B cell (primary cell): Measurements from ENCODE around the gene ANLN. TPM values are rescaled to one million over a fixed set of nuclear protein-coding genes. Genes with fewer than 3 reads are reported as not detected.

ENCODE experiments used
- ATAC-seq: fragments of 200-7000 bp; cut with Tn5 transposase; one replicate; pipeline ENCODE4 v1.10.0; 2021; ENCODE audit warnings: low read depth, mild to moderate bottlenecking, moderate number of reproducible peaks, moderate library complexity
- CTCF ChIA-PET: fragments of 350-600 bp; sonication (Branson Sonifier 250); formaldehyde crosslinking; loops from one replicate; lab custom pipeline; 2021; ENCODE audit warnings: antibody characterized with exemption, inconsistent platforms; lab: Charles Lee
- POLR2A ChIA-PET: fragments of 350-600 bp; sonication (Branson Sonifier 250); formaldehyde crosslinking; loops from one replicate; lab custom pipeline; 2021; ENCODE audit warnings: antibody characterized with exemption; lab: Charles Lee
- DNase-seq: peaks from one replicate; pipeline ENCODE4 v3.0.0; 2013
- H2AFZ ChIP-seq: 2 replicates; pipeline ENCODE4 v1.6.1; 2012; ENCODE audit warnings: mild to moderate bottlenecking, low read depth, low read length; ENCODE audit not compliant: insufficient read depth, poor library complexity, severe bottlenecking
- H3K27ac ChIP-seq, 2 donors: 1 replicate in 1 of 2; 2 replicates in 1 of 2; pipeline ENCODE4 v1.5.1; 2012 to 2013; ENCODE audit warnings: low read length in 2 of 2, mild to moderate bottlenecking in 2 of 2, moderate library complexity in 1 of 2
- H3K27me3 ChIP-seq, 4 experiments: fragments of 200-600 bp in 1 of 4; sonication (generic) in 1 of 4; replicated peaks in 1 of 4; 1 replicate in 2 of 4; 2 replicates in 2 of 4; pipeline versions ENCODE4 v1.6.1 to v1.7.0; 2013 to 2016; ENCODE audit warnings: low read length in 3 of 4, mild to moderate bottlenecking in 2 of 4, mixed read lengths in 1 of 4, moderate library complexity in 1 of 4; ENCODE audit not compliant: insufficient read depth in 4 of 4, control insufficient read depth in 3 of 4; ENCODE audit errors: control extremely low read depth in 1 of 4
- H3K36me3 ChIP-seq, 2 experiments: replicated peaks in 1 of 2; 1 replicate in 1 of 2; 2 replicates in 1 of 2; pipeline versions ENCODE4 v1.6.1 to v1.7.1; 2013; ENCODE audit warnings: low read length in 1 of 2; ENCODE audit not compliant: insufficient read depth in 2 of 2, control insufficient read depth in 1 of 2; ENCODE audit errors: control extremely low read depth in 1 of 2, extremely low read depth in 1 of 2
- H3K4me1 ChIP-seq, 2 donors: fragments of 200-600 bp in 1 of 2; sonication (generic) in 1 of 2; 1 replicate in 1 of 2; 2 replicates in 1 of 2; pipeline versions ENCODE4 v1.5.1 to v1.6.1; 2013 to 2017; ENCODE audit warnings: low read length in 2 of 2; ENCODE audit not compliant: control insufficient read depth in 2 of 2, insufficient read depth in 2 of 2
- H3K4me2 ChIP-seq: replicated peaks from 2 replicates; pipeline ENCODE3; 2012; ENCODE audit warnings: mild to moderate bottlenecking, low read depth, low read length; ENCODE audit not compliant: poor library complexity, severe bottlenecking
- H3K4me3 ChIP-seq, 5 experiments: fragments of 200-600 bp in 1 of 5; sonication (generic) in 1 of 5; 1 replicate in 3 of 5; 2 replicates in 2 of 5; pipeline versions ENCODE4 v1.5.1 to v1.7.0; 2011 to 2016; ENCODE audit warnings: low read length in 4 of 5, mild to moderate bottlenecking in 4 of 5, low read depth in 2 of 5, control low read depth in 1 of 5, moderate library complexity in 1 of 5; ENCODE audit not compliant: insufficient read depth in 1 of 5; ENCODE audit errors: control extremely low read depth in 1 of 5, extremely low read depth in 1 of 5
- H3K79me2 ChIP-seq: fragments of 200-600 bp; sonication (generic); one replicate; pipeline ENCODE4 v1.6.0; 2016; ENCODE audit warnings: low read length; ENCODE audit not compliant: control insufficient read depth, insufficient read depth
- H3K9ac ChIP-seq: fragments of 200-600 bp; sonication (generic); 2 replicates; pipeline ENCODE4 v1.6.1; 2017; ENCODE audit warnings: mild to moderate bottlenecking, low read length, moderate library complexity
- H3K9me3 ChIP-seq, 3 donors: one replicate each; pipeline versions ENCODE4 v1.6.1 to v1.7.1; 2013; ENCODE audit warnings: low read length in 2 of 3; ENCODE audit not compliant: control insufficient read depth in 2 of 3, insufficient read depth in 1 of 3; ENCODE audit errors: control extremely low read depth in 1 of 3
- H4K20me1 ChIP-seq: 2 replicates; pipeline ENCODE4 v1.6.0; 2012; ENCODE audit warnings: mild to moderate bottlenecking, low read length; ENCODE audit not compliant: insufficient read depth, control insufficient read depth, poor library complexity, severe bottlenecking
- H3K27ac Mint-ChIP-seq: one replicate; pipeline ENCODE4 v1.8.0; 2021; ENCODE audit warnings: mixed read lengths
- H3K27me3 Mint-ChIP-seq: one replicate; pipeline ENCODE4 v1.8.0; 2021; ENCODE audit warnings: mixed read lengths
- H3K4me1 Mint-ChIP-seq: one replicate; pipeline ENCODE4 v1.8.0; 2021; ENCODE audit warnings: mixed read lengths
- H3K4me3 Mint-ChIP-seq: one replicate; pipeline ENCODE4 v1.8.0; 2021; ENCODE audit warnings: mixed read lengths
- H3K9me3 Mint-ChIP-seq: one replicate; pipeline ENCODE4 v1.8.0; 2022; ENCODE audit warnings: mixed read lengths; ENCODE audit not compliant: insufficient read depth
- CTCF ChIP-seq: fragments of 200-600 bp; IDR thresholded peaks from one replicate; pipeline ENCODE4 v1.8.0; 2022; ENCODE audit warnings: antibody characterized with exemption, mild to moderate bottlenecking
- EZH2 ChIP-seq: IDR thresholded peaks from 2 replicates; pipeline ENCODE4 v1.6.1; 2012; ENCODE audit warnings: borderline replicate concordance, low read depth, mild to moderate bottlenecking, moderate library complexity, low read length; ENCODE audit not compliant: insufficient read depth, poor library complexity, severe bottlenecking
- WGBS: methylation state at CpG from one replicate; pipeline ENCODE4 v1.1.5; 2013; ENCODE audit warnings: missing lambda C conversion rate; ENCODE audit not compliant: insufficient coverage; 5-methylcytosine and 5-hydroxymethylcytosine counted together
- intact Hi-C: fragments of 100-400 bp; cut with micrococcal nuclease; formaldehyde crosslinking; loops from one replicate; pipeline ENCODE4 v1.10.0; 2022
- polyA plus RNA-seq: library from polyadenylated mRNA; depleted of rRNA; stranded (reverse); fragments of >200 nt; gene quantifications from 2 replicates; pipeline ENCODE4 v1.2.3, GENCODE V29; 2012
- total RNA-seq, 2 donors: library from RNA; stranded (reverse); fragments of 120-200 nt in 1 of 2; gene quantifications; 1 replicate in 1 of 2; 2 replicates in 1 of 2; pipeline versions ENCODE4 v1.2.3 to v1.2.4, GENCODE V29; 2013 to 2022

Gene ANLN
- total and polyA plus RNA-seq, 2 donors (not counting 1 experiment from before 2014, with no cell fraction given) = 0.19 to 0.32 TPM

GRCh38 chr7:36440880-36441279, 51.2 kb downstream of the ANLN start:
- no peak overlapping the region for H3K4me2 ChIP-seq
- H3K9ac ChIP-seq = no peak overlapping the region
- no CpG with 5 or more reads among the region's 3 CpGs for WGBS
- TF ChIP-seq CTCF (peak; percentile 45), EZH2 (no peak)
- H3K79me2 ChIP-seq = no peaks in the 10 kb centered on the region
- DNase-seq (peak; percentile 29), ATAC-seq (no peak)
- no peaks in the 10 kb centered on the region for H4K20me1 ChIP-seq
- CTCF ChIA-PET = interaction anchor here (0.7 to 4.7 kb wide), 15 partner anchors 9 to 764 kb away, joined by 3 to 66 read pairs (median 3); no protein-coding TSS in a partner anchor
- H3K4me3 ChIP-seq = no peak overlapping the region
- POLR2A ChIA-PET = no interaction called here
- H3K4me3 Mint-ChIP-seq = no peak overlapping the region
- no peaks in the 10 kb centered on the region for H3K36me3 ChIP-seq
- H3K4me1 Mint-ChIP-seq = no peaks in the 10 kb centered on the region
- no peak overlapping the region for H3K27ac ChIP-seq
- no peaks in the 10 kb centered on the region for H3K27me3 Mint-ChIP-seq
- no peaks in the 10 kb centered on the region for H3K9me3 Mint-ChIP-seq
- no peaks in the 10 kb centered on the region for H3K9me3 ChIP-seq
- H2AFZ ChIP-seq = no peak overlapping the region
- intact Hi-C loops = loop anchor here (1.0 kb wide), 2 partner anchors 741 to 758 kb away; no protein-coding TSS in a partner anchor
- H3K4me1 ChIP-seq = no peaks in the 10 kb centered on the region
- H3K27me3 ChIP-seq = no peaks in the 10 kb centered on the region
- H3K27ac Mint-ChIP-seq = no peak overlapping the region

- Histone ChIP-seq H3K79me2 (no peaks in the 10 kb centered on the region), H4K20me1 (no peaks in the 10 kb centered on the region), H3K4me2 (no peak overlapping the region), H3K27me3 (no peaks in the 10 kb centered on the region), H3K36me3 (no peaks in the 10 kb centered on the region), H3K9me3 (no peaks in the 10 kb centered on the region), H3K4me3 (no peak overlapping the region), H3K27ac (no peak overlapping the region), H3K9ac (no peak overlapping the region), H2AFZ (no peak overlapping the region), H3K4me1 (no peaks in the 10 kb centered on the region)
- H3K27me3 Mint-ChIP-seq = no peaks in the 10 kb centered on the region
- H3K4me1 Mint-ChIP-seq = no peaks in the 10 kb centered on the region
- 95% methylated on average over 3 of the region's 7 CpGs for WGBS
- H3K27ac Mint-ChIP-seq = no peak overlapping the region
- no peak overlapping the region for H3K4me3 Mint-ChIP-seq
- POLR2A ChIA-PET = no interaction called here
- H3K9me3 Mint-ChIP-seq = no peaks in the 10 kb centered on the region
- CTCF ChIA-PET = interaction anchor here (0.7 to 4.7 kb wide), 15 partner anchors 9 to 764 kb away, joined by 3 to 66 read pairs (median 3); no protein-coding TSS in a partner anchor
- intact Hi-C loops = loop anchor here (1.0 kb wide), 2 partner anchors 741 to 758 kb away; no protein-coding TSS in a partner anchor
- no peak for DNase-seq
- no peak for TF ChIP-seq EZH2
- TF ChIP-seq CTCF = no peak
- no peak for ATAC-seq
Observed at GRCh38 chr7:36441344-36442022, 51.8 kb downstream of the ANLN start.
